Transverse colon (tissue), 4 donors: ENCODE results near the gene KRT14. TPM values are rescaled to one million over a fixed set of nuclear protein-coding genes. Genes with fewer than 3 reads are reported as not detected.
"Not testable (repeated sequence)": the region's sequence is repeated elsewhere in the genome, so short reads cannot be mapped to it uniquely, and the experiment has no call there.

ENCODE experiments used
- DNase-seq: peaks from one replicate; pipeline ENCODE4 v3.0.0-alpha.2; 2019
- H3K27ac ChIP-seq, 4 donors: fragments of 200-600 bp; sonication (generic); 2 replicates each; pipeline ENCODE4 v1.5.1; 2016 to 2018; ENCODE audit warnings: inconsistent platforms in 4 of 4
- H3K27me3 ChIP-seq: fragments of 200-600 bp; sonication (generic); 2 replicates; pipeline ENCODE4 v1.5.1; 2017; ENCODE audit warnings: inconsistent platforms
- H3K36me3 ChIP-seq, 4 donors: fragments of 200-600 bp; sonication (generic); 2 replicates each; pipeline ENCODE4 v1.5.1; 2017 to 2019; ENCODE audit warnings: inconsistent platforms in 4 of 4
- H3K4me1 ChIP-seq, 4 donors: fragments of 200-600 bp; sonication (generic); 2 replicates each; pipeline ENCODE4 v1.5.1; 2017 to 2020; ENCODE audit warnings: inconsistent platforms in 4 of 4
- H3K4me3 ChIP-seq, 4 donors: fragments of 200-600 bp; sonication (generic); 1 replicate in 1 of 4; 2 replicates in 3 of 4; pipeline versions ENCODE4 v1.5.1 to v1.6.1; 2017 to 2019; ENCODE audit warnings: inconsistent platforms in 4 of 4
- H3K9me3 ChIP-seq, 2 donors: fragments of 200-600 bp; sonication (generic); 2 replicates each; pipeline ENCODE4 v1.5.1; 2017 to 2019; ENCODE audit warnings: inconsistent platforms in 2 of 2
- CTCF ChIP-seq, 5 experiments: fragments of 200-600 bp in 3 of 5; fragments of 450-650 bp in 2 of 5; sonication (generic) in 3 of 5; IDR thresholded peaks; 1 replicate in 2 of 5; 2 replicates in 3 of 5; pipeline ENCODE4 v1.5.1; 2016 to 2017; ENCODE audit warnings: antibody characterized with exemption in 5 of 5, inconsistent platforms in 3 of 5, mild to moderate bottlenecking in 2 of 5, moderate library complexity in 1 of 5
- EP300 ChIP-seq: sonication (generic); formaldehyde crosslinking; IDR thresholded peaks from one replicate; pipeline ENCODE4 v1.6.1; 2017; ENCODE audit warnings: antibody characterized with exemption, low read depth
- POLR2A ChIP-seq: fragments of 450-650 bp; IDR thresholded peaks from one replicate; pipeline ENCODE4 v1.6.1; 2016; ENCODE audit warnings: antibody characterized with exemption, mild to moderate bottlenecking, moderate library complexity
- POLR2AphosphoS5 ChIP-seq, 3 donors: sonication (generic); formaldehyde crosslinking; IDR thresholded peaks; one replicate each; pipeline ENCODE4 v1.6.1; 2016; ENCODE audit warnings: antibody characterized with exemption in 3 of 3
- WGBS, 2 donors: methylation state at CpG; one replicate each; pipeline ENCODE4 v1.1.5; 2018; ENCODE audit warnings: low coverage in 1 of 2; 5-methylcytosine and 5-hydroxymethylcytosine counted together
- in situ Hi-C, 4 donors: fragments of 200-750 bp; cut with MboI; loops; one replicate each; pipeline versions ENCODE4 v1.15.0 to v1.15.1; 2017; ENCODE audit warnings: low sequenced_read_pairs in 3 of 4, low pct_ligation_motif_present in 1 of 4, low pct_unique_long_range_greater_than_20kb in 1 of 4
- intact Hi-C: fragments of 100-400 bp; cut with DNase I; formaldehyde crosslinking; loops from one replicate; pipeline ENCODE4 v1.15.1; 2023; ENCODE audit warnings: low total_unique reads
- total RNA-seq, 4 donors: library from RNA; depleted of rRNA; stranded (reverse); fragments of >200 nt; gene quantifications; one replicate each; pipeline ENCODE4 v1.1.0, GENCODE V29; 2016

KRT14 gene
- total RNA-seq, 4 donors from 2014 or later = 0.32 to 0.68 TPM; not detected in 2

GRCh38 chr17:41627316-41628072 is 40.8 kb upstream of the KRT14 start:
- no peaks in the 10 kb centered on the region for H3K4me1 ChIP-seq
- H3K4me3 ChIP-seq = no peak overlapping the region
- in situ Hi-C loops = loop anchor here in 1 of 4 donors (25.0 kb wide), 1 partner anchor 715 kb away; no protein-coding TSS in a partner anchor
- TF ChIP-seq EP300 = no peak
- no peak for TF ChIP-seq POLR2A
- no peak for TF ChIP-seq POLR2AphosphoS5 (IDR thresholded peaks at IDR 0.05)
- TF ChIP-seq CTCF (IDR thresholded peaks at IDR 0.05) = no peak
- no peaks in the 10 kb centered on the region for H3K36me3 ChIP-seq
- 81% methylated on average over 21 of the region's 23 CpGs; no CpG with 5 or more reads in 1 of the 2 donors for WGBS, 2 donors
- DNase-seq = no peak
- intact Hi-C loops = no loop called here
- H3K27me3 ChIP-seq = peaks cover 6% of the 10 kb centered on the region
- no peak overlapping the region for H3K27ac ChIP-seq
- no peaks in the 10 kb centered on the region for H3K9me3 ChIP-seq

- intact Hi-C loops, DNase-seq, H3K27ac ChIP-seq, H3K36me3 ChIP-seq, H3K9me3 ChIP-seq, H3K27me3 ChIP-seq, H3K4me1 ChIP-seq, H3K4me3 ChIP-seq: not testable (repeated sequence)
- in situ Hi-C loops = loop anchor here in 1 of 4 donors (25.0 kb wide), 1 partner anchor 715 kb away; no protein-coding TSS in a partner anchor
- WGBS, 2 donors = 89 to 93% methylated on average over 2 to 5 of the region's 5 CpGs
These were observed 40.2 kb upstream of the KRT14 start for GRCh38 chr17:41626914-41627295.

DNA sequence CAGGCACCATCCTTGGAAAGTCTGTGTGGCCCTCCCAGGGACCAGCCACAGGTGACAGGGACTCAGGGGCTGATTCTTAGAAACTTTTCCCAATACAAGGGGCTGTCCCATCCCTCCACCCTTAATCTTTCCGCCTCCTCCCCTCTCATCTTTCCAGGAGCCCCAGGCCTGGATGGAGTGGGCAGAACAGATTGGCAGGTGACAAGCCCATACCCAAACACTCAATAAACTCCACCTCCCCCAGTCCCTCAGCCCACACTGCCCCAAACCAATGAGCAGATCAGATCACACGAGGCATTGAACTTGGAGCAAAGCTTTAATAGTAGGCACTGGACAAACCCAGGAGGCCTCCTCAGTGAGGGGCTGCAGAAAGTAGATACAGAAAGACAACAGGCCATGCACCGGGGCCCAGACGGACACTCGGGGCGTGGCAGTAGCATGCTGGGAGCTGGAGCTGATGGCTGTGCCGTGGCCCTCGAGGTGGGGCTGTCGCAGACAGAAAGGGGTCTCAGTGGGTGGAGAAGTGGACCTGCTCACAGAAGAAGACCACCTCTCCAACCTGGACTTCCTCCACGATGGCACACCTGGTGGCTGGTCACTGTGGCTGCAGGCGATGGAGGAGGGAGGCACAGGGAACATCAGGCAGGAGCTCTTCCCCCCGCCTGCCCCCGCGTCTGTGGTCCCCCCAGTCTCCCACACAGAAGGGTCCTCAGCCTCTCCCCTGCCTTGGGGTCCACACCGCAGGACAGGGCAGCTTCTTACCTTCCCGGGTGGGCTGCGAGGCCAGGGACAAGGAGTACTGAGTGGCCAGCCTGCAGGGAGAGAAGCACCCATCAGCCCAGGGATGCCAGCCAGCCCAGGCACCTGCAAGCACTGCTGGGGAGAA is 39.6 kb upstream of the KRT14 start:
- WGBS, 2 donors = 79 to 83% methylated on average over 1 to 11 of the region's 17 CpGs
- DNase-seq, H3K27ac ChIP-seq, H3K27me3 ChIP-seq, H3K4me3 ChIP-seq, intact Hi-C loops, H3K36me3 ChIP-seq, H3K4me1 ChIP-seq, H3K9me3 ChIP-seq: not testable (repeated sequence)
- in situ Hi-C loops = loop anchor here in 1 of 4 donors (25.0 kb wide), 1 partner anchor 714 kb away; no protein-coding TSS in a partner anchor

GRCh38 chr17:41625602-41626001 is 38.9 kb upstream of the KRT14 start:
- 56% methylated on average over 16 of the region's 16 CpGs; no CpG with 5 or more reads in 1 of the 2 donors for WGBS, 2 donors
- H3K27ac ChIP-seq = no peak overlapping the region

More at GRCh38 chr17:41625602-41626001, 38.9 kb upstream of the KRT14 start:
- no peaks in the 10 kb centered on the region for H3K9me3 ChIP-seq
- H3K27me3 ChIP-seq = peaks cover 6% of the 10 kb centered on the region
- H3K4me1 ChIP-seq = no peaks in the 10 kb centered on the region
- in situ Hi-C loops = loop anchor here in 1 of 4 donors (25.0 kb wide), 1 partner anchor 713 kb away; no protein-coding TSS in a partner anchor
- H3K36me3 ChIP-seq = no peaks in the 10 kb centered on the region
- intact Hi-C loops = no loop called here
- no peak for TF ChIP-seq CTCF (IDR thresholded peaks at IDR 0.05)
- no peak for TF ChIP-seq EP300
- TF ChIP-seq POLR2A = no peak
- TF ChIP-seq POLR2AphosphoS5 (IDR thresholded peaks at IDR 0.05) = no peak
- H3K4me3 ChIP-seq = no peak overlapping the region
- no peak for DNase-seq
